Muscle layer of colon (tissue), 2 donors: ENCODE results near the gene APOC4.
"Not testable (repeated sequence)": the region's sequence is repeated elsewhere in the genome, so short reads cannot be mapped to it uniquely, and the experiment has no call there.

ENCODE experiments used
- H3K27ac ChIP-seq: one replicate; pipeline ENCODE4 v1.7.0; 2013; ENCODE audit warnings: low read depth, mild to moderate bottlenecking, low read length, moderate library complexity
- H3K27me3 ChIP-seq, 2 donors: one replicate each; pipeline ENCODE4 v1.7.0; 2013; ENCODE audit warnings: low read length in 2 of 2, mild to moderate bottlenecking in 2 of 2; ENCODE audit not compliant: insufficient read depth in 2 of 2, control insufficient read depth in 1 of 2
- H3K36me3 ChIP-seq: one replicate; pipeline ENCODE4 v1.7.0; 2013; ENCODE audit warnings: mild to moderate bottlenecking, low read length; ENCODE audit not compliant: insufficient read depth
- H3K4me1 ChIP-seq: one replicate; pipeline ENCODE4 v1.7.0; 2013; ENCODE audit warnings: mild to moderate bottlenecking, low read length; ENCODE audit not compliant: insufficient read depth
- H3K4me3 ChIP-seq, 2 donors: one replicate each; pipeline ENCODE4 v1.7.0; 2013; ENCODE audit warnings: low read length in 2 of 2, low read depth in 1 of 2, mild to moderate bottlenecking in 1 of 2, moderate library complexity in 1 of 2
- H3K9ac ChIP-seq: one replicate; pipeline ENCODE4 v1.7.0; 2013; ENCODE audit warnings: low read length
- H3K9me3 ChIP-seq: one replicate; pipeline ENCODE4 v1.7.0; 2013; ENCODE audit warnings: mild to moderate bottlenecking, low read length
- donor health status: abdominal sarcoma.
- donor health status: Adenocarcinoma of cecum.

APOC4 gene

DNA sequence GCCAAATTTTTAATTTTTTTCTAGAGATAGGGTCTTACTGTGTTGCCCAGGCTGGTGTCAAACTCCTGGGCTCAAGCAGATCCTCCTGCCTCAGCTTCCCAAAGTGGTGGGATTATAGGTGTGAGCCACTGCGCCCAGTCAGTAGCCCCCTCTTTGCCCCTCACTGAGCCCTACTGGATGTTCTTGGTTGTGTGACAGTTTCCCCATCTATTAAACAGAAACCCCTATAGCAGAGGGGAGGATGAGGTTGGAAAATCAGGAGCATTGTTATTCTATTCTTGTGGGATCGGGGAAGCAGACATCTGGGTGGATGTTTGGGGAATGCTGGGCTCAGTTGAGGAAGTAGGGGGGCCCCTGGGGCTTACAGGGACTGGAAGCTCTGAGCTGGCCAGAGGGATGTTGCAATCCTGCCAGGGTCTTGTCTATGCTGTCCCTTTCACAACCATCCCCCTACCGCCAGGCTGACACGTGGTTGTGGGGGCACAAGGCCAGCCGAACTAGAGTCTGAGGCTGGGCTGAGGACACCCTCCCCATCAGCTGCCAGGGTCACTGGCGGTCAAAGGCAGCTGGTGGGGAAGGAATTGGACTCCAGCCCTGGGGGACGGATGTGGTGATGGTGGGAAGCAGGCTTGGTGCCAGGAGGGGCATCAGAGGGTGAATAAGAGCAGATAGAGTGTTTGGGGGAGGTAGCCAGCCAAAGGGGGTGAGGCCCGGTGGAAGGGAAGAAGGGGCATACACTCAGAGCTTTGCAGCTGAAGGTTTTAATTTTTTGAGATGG lies 16.7 kb upstream of the APOC4 start:
- H3K4me3 ChIP-seq, result no peak overlapping the region
- H3K9ac ChIP-seq, result no peak overlapping the region
- H3K4me1 ChIP-seq, result peaks cover 4% of the 10 kb centered on the region
- H3K27me3 ChIP-seq, result no peaks in the 10 kb centered on the region
- no peak overlapping the region for H3K27ac ChIP-seq
- no peaks in the 10 kb centered on the region for H3K9me3 ChIP-seq
- H3K36me3 ChIP-seq, result no peaks in the 10 kb centered on the region

DNA sequence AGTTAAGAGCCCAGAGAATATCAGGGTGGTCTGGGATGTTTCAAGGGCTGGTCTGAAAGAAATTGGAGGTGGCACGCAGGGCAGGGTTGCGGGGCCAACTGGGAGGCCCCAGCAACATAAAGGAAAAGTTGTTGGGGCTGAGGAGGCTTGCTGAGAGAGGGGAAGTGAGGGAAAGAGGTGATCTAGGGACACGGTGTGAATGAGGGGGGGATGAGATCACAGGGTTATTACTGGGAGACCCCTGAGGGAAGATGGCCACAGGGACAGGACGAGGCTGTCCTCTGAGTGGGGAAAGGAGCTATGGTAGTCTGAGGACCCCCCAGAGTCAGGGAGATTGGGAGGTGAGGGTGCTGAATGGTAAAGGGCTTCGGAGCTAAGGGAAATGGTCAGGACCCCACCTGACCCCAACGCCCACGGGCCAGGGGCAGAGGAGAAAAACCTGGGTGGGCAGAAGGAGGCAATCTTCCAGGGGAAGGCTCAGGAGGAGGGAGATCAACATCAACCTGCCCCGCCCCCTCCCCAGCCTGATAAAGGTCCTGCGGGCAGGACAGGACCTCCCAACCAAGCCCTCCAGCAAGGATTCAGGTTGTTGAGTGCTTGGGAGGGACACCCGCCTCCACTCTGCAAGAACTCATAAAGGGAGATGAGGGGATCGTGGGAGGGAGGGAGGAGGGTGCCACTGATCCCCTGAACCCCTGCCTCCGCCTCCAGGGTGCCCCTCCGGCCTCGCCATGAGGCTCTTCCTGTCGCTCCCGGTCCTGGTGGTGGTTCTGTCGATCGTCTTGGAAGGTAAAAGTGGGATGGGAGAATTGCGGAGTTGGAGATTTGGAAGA lies 15.6 kb upstream of the APOC4 start:
- H3K27me3 ChIP-seq, H3K4me3 ChIP-seq, H3K9me3 ChIP-seq, H3K36me3 ChIP-seq, H3K9ac ChIP-seq, H3K4me1 ChIP-seq, H3K27ac ChIP-seq: not testable (repeated sequence)

DNA sequence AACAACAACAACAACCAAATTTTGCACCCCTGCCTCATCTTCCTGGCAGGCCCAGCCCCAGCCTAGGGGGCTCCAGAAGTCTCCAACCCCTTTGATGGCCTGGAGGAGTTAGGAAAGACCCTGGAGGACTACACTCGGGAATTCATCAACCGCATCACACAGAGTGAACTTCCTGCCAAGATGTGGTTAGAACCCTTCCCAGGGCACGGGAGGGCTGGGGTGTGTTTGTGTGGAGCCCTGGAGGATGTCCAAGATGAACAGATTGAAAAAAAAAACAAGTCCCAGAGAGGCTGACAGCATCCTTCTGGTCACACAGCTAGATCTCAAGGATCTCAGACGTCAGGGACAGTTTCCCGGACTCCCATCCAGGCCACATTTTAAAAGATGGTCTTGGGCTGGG lies 14.3 kb upstream of the APOC4 start:
- H3K27ac ChIP-seq, result no peak overlapping the region
- H3K36me3 ChIP-seq, result no peaks in the 10 kb centered on the region
- H3K9me3 ChIP-seq, result no peaks in the 10 kb centered on the region
- H3K9ac ChIP-seq, result no peak overlapping the region
- no peaks in the 10 kb centered on the region for H3K27me3 ChIP-seq
- H3K4me3 ChIP-seq, result no peak overlapping the region
- H3K4me1 ChIP-seq, result peaks cover 4% of the 10 kb centered on the region

DNA sequence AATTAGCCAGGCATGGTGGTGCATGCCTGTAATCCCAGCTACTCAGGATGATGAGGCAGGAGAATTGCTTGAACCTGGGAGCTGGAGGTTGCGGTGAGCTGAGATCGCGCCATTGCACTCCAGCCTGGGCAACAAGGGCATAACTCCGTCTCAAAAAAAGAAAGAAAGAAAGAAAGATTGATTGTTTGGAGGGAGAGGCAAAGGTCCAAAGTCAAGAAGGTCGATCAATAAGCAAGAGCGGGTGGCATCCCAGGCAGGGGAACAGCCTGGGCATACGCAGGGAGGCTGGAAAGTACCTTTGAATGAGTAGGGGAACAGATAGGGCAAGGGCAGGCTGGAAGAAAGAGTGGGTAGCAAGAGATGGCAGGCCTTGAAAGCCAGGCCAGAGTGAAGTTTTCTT lies 11.9 kb upstream of the APOC4 start:
- Histone ChIP-seq H3K9ac (no peak overlapping the region), H3K9me3 (no peaks in the 10 kb centered on the region), H3K27ac (no peak overlapping the region), H3K4me1 (peaks cover 4% of the 10 kb centered on the region), H3K27me3 (no peaks in the 10 kb centered on the region), H3K4me3 (no peak overlapping the region), H3K36me3 (no peaks in the 10 kb centered on the region)

DNA sequence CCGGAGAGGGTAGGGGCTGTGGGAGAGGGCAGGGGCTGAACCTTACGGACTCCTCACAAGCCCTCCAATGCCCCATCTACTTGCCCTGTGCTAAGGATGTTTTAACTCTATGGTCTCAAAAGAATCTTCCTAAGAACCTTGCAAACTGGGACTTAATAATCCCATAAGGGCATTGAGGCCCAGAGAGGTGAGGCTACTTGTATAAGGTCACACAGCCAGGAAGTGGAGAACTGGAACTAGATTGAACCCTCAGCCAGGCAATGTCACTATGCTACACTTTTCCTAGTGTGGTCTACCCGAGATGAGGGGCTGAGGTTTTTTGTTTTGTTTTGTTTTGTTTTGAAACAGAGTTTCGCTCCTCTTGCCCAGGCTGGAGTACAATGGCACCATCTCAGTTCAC lies 10.5 kb upstream of the APOC4 start:
- H3K4me1 ChIP-seq, result peaks cover 4% of the 10 kb centered on the region
- H3K4me3 ChIP-seq, result no peak overlapping the region
- no peak overlapping the region for H3K27ac ChIP-seq
- H3K9ac ChIP-seq, result no peak overlapping the region
- H3K27me3 ChIP-seq, result no peaks in the 10 kb centered on the region
- H3K36me3 ChIP-seq, result no peaks in the 10 kb centered on the region
- H3K9me3 ChIP-seq, result no peaks in the 10 kb centered on the region

DNA sequence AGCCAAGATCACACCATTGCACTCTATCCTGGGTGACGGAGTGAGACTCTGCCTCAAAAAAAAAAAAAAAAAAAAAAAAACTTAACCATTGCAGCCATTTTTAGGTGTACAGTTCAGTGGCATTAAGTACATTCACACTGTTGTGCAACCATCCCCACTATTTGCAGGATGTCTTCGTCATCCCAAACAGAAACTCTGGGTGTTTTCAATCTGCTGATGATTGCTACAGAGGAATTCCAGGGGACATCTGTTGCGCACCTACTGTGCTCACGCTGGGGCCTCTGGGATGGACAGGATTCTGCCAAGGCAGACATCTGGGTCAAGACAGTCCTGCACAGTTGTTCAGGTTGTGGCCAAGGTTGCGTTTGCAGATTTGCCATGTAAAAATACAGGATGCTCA lies 2.4 kb upstream of the APOC4 start:
- H3K9ac ChIP-seq, result no peak overlapping the region
- no peaks in the 10 kb centered on the region for H3K27me3 ChIP-seq
- no peaks in the 10 kb centered on the region for H3K9me3 ChIP-seq
- no peak overlapping the region for H3K27ac ChIP-seq
- H3K36me3 ChIP-seq, result no peaks in the 10 kb centered on the region
- H3K4me3 ChIP-seq, result no peak overlapping the region
- H3K4me1 ChIP-seq, result no peaks in the 10 kb centered on the region

DNA sequence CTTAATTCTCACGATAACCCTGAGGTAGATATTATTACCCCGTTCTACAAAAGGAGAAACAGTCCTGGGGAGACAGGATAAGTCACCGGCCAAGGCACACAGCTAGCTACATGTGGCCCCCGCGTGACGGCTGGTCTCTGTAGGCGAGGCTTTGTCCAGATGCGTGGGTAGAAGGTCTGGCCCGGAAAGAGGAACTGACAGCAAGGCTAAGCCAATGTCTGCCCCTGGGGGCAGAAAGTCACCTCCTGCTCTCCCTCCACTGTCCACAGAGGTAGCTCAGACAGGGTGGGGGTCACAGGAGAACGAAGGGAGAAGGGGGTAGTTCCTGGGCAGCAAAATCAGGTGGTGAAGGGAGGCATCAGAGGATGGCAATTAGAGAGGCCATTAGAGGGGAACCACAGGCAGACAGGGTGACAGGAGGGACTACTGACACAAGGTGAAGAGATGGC lies 1.8 kb downstream of the APOC4 start:
- Histone ChIP-seq H3K9me3 (no peaks in the 10 kb centered on the region), H3K27ac (no peak overlapping the region), H3K9ac (no peak overlapping the region), H3K36me3 (no peaks in the 10 kb centered on the region), H3K27me3 (no peaks in the 10 kb centered on the region), H3K4me3 (no peak overlapping the region), H3K4me1 (no peaks in the 10 kb centered on the region)

DNA sequence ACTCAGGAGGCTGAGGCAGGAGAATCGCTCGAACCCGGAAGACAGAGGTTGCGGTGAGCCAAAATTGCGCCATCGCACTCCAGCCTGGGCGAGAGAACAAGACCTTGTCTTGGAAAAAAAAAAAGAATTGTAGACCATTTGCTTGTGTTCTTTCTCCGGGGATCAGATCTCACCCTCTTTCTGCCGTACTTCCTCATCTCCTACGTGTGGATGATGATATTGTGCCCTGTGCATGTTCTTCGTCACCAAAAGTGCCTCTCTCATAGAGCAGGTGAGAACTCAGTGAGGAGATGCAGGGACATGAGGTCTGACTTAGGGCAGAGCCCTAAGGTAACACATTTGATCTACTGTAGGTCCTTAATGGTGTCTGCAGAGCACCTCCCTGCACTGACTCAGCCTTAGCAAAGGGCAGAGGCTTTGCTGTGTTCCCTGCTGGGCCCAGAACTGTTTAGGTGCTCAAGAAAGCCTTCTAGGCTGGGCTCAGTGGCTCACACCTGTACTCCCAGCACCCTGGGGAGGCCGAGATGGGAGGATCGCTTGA lies 5.1 kb downstream of the APOC4 start:
- Histone ChIP-seq H3K9me3 (no peaks in the 10 kb centered on the region), H3K27ac (no peak overlapping the region), H3K4me3 (no peak overlapping the region)

DNA sequence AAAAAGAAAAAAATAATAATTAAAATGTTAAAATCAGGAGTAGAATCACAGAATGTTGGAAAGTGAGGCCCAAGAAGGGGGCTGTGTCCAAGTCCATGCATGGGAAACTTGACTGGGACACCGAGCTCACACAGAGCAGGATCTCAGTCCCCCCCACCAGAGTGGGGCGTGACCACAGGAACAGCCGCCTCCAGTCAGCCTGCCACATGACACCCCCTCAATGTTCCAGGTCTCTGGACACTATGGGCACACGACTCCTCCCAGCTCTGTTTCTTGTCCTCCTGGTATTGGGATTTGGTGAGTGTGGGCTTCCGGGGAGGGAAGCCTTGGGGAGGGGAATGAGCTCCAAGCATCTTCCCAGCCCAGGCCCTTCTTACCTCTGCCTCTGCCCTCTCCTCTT lies 6.2 kb downstream of the APOC4 start:
- no peaks in the 10 kb centered on the region for H3K36me3 ChIP-seq
- H3K4me1 ChIP-seq, result peaks cover 3% of the 10 kb centered on the region
- no peaks in the 10 kb centered on the region for H3K9me3 ChIP-seq
- H3K4me3 ChIP-seq, result no peak overlapping the region
- H3K9ac ChIP-seq, result no peak overlapping the region
- no peaks in the 10 kb centered on the region for H3K27me3 ChIP-seq
- no peak overlapping the region for H3K27ac ChIP-seq

More for the DNA sequence above, 5.1 kb downstream of the APOC4 start:
- Histone ChIP-seq H3K9ac (no peak overlapping the region), H3K36me3 (no peaks in the 10 kb centered on the region), H3K4me1 (no peaks in the 10 kb centered on the region), H3K27me3 (no peaks in the 10 kb centered on the region)

DNA sequence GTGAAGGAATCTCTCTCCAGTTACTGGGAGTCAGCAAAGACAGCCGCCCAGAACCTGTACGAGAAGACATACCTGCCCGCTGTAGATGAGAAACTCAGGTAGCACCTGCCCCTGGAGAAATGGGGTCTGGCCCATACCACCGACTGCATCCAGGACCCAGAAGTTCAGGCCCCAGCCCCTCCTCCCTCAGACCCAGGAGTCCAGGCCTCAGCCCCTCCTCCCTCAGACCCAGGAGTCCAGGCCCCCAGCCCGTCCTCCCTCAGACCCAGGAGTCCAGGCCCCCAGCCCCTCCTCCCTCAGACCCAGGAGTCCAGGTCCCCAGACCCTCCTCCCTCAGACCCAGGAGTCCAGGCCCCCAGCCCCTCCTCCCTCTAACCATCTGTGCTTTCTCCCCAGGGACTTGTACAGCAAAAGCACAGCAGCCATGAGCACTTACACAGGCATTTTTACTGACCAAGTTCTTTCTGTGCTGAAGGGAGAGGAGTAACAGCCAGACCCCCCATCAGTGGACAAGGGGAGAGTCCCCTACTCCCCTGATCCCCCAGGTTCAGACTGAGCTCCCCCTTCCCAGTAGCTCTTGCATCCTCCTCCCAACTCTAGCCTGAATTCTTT lies 6.8 kb downstream of the APOC4 start:
- Histone ChIP-seq H3K9ac (no peak overlapping the region), H3K4me3 (no peak overlapping the region), H3K27me3 (no peaks in the 10 kb centered on the region), H3K4me1 (peaks cover 9% of the 10 kb centered on the region), H3K27ac (no peak overlapping the region), H3K9me3 (no peaks in the 10 kb centered on the region), H3K36me3 (no peaks in the 10 kb centered on the region)

DNA sequence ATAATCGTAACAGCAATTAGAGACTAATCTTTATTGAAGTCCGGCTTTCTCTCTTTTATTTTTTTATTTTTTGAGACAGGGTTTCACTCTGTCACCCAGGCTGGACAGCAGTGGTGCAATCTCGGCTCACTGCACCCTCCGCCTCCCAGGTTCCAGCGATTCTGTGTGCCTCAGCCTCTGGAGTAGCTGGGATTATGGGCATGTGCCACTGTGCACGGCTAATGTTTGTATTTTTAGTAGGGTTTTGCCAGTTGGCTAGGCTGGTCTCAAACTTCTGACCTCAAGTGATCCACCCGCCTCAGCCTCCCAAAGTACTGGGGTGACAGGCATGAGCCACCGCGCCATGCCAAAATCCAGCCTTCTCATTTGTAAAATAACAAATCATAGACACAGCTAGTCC lies 7.5 kb downstream of the APOC4 start:
- H3K4me3 ChIP-seq, result no peak overlapping the region
- H3K9me3 ChIP-seq, result no peaks in the 10 kb centered on the region
- H3K27ac ChIP-seq, result no peak overlapping the region
- peaks cover 14% of the 10 kb centered on the region for H3K4me1 ChIP-seq
- H3K27me3 ChIP-seq, result no peaks in the 10 kb centered on the region
- H3K9ac ChIP-seq, result no peak overlapping the region
- H3K36me3 ChIP-seq, result no peaks in the 10 kb centered on the region
